Activated naive CD4-positive, alpha-beta T cell treated with anti-CD3 and anti-CD28 coated beads for 36 hours (primary cell): ENCODE data around the gene RTP3. TPM values are rescaled to one million over a fixed set of nuclear protein-coding genes. Genes with fewer than 3 reads are reported as not detected.
"Not testable (repeated sequence)": the region's sequence is repeated elsewhere in the genome, so short reads cannot be mapped to it uniquely, and the experiment has no call there.

Experiments
- CTCF ChIA-PET: fragments of 350-600 bp; sonication (Branson Sonifier 250); formaldehyde crosslinking; loops from one replicate; lab custom pipeline; 2021; ENCODE audit warnings: antibody characterized with exemption; lab: Charles Lee
- DNase-seq: peaks from one replicate; pipeline ENCODE4 v3.0.0-alpha.2; 2020
- H3K27ac Mint-ChIP-seq: one replicate; pipeline ENCODE4 v1.8.0; 2021; ENCODE audit warnings: mild to moderate bottlenecking, mixed read lengths
- H3K27me3 Mint-ChIP-seq: one replicate; pipeline ENCODE4 v1.8.0; 2021; ENCODE audit warnings: low read depth, mixed read lengths
- H3K36me3 Mint-ChIP-seq: one replicate; pipeline ENCODE4 v1.8.0; 2021; ENCODE audit warnings: low read depth, mixed read lengths
- H3K4me1 Mint-ChIP-seq: one replicate; pipeline ENCODE4 v1.8.0; 2021; ENCODE audit warnings: low read depth, mixed read lengths
- H3K4me3 Mint-ChIP-seq: one replicate; pipeline ENCODE4 v1.8.0; 2021; ENCODE audit warnings: mild to moderate bottlenecking, moderate library complexity, mixed read lengths
- H3K9me3 Mint-ChIP-seq: one replicate; pipeline ENCODE4 v1.8.0; 2021; ENCODE audit warnings: mixed read lengths
- intact Hi-C: fragments of 100-400 bp; cut with micrococcal nuclease; formaldehyde crosslinking; loops from one replicate; pipeline ENCODE4 v1.15.1; 2023
- total RNA-seq, 2 experiments: library from RNA; stranded (reverse); gene quantifications; one replicate each; pipeline ENCODE4 v1.2.3, GENCODE V29; 2021

Gene RTP3
- total RNA-seq, 2 experiments from 2014 or later: not detected

DNA sequence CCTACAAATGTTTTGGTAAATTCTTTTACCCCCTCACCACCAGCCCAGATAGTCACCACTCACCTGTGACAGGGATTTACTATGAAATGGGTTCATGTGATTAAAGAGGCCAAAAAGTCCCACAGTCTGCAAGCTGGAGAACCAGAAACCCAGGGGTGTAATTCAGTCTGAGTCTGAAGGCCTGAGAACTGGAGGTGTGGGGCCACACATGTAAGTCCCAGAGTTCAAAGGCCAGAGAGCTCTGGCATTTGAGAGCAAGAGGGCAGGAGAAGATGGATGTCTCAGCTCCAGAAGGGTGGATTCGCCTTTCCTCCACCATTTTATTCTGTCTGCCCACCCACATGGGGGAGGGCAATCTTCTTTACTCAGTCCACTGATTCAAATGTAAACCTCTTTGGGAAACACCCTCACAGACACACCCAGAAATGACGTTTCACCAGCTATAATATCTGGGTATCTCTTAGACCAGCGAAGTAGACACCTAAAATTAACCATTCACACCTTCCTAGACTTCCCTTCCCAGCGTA lies 11.9 kb downstream of the RTP3 start:
- CTCF ChIA-PET: interaction anchor here (0.5 to 2.5 kb wide), 3 partner anchors 21 to 266 kb away, joined by 3 to 9 read pairs (median 4); no protein-coding TSS in a partner anchor
- Mint-ChIP-seq H3K27me3 (no peaks in the 10 kb centered on the region), H3K36me3 (no peaks in the 10 kb centered on the region), H3K27ac (no peak overlapping the region), H3K4me3 (no peak overlapping the region), H3K9me3 (peaks cover under 1% of the 10 kb centered on the region), H3K4me1 (peaks cover 12% of the 10 kb centered on the region)
- no peak for DNase-seq
- intact Hi-C loops: no loop called here

GRCh38 chr3:46512191-46512749 lies 14.5 kb downstream of the RTP3 start:
- no peak overlapping the region for H3K27ac Mint-ChIP-seq
- no peak for DNase-seq
- H3K36me3 Mint-ChIP-seq: no peaks in the 10 kb centered on the region
- H3K4me3 Mint-ChIP-seq: no peak overlapping the region
- no peaks in the 10 kb centered on the region for H3K27me3 Mint-ChIP-seq
- intact Hi-C loops: no loop called here
- H3K4me1 Mint-ChIP-seq: peaks cover 3% of the 10 kb centered on the region
- H3K9me3 Mint-ChIP-seq: no peaks in the 10 kb centered on the region
- CTCF ChIA-PET: interaction anchor here (1.0 kb wide), 1 partner anchor 16 kb away, joined by 3 read pairs; no protein-coding TSS in a partner anchor

GRCh38 chr3:46516521-46516920 lies 18.7 kb downstream of the RTP3 start:
- intact Hi-C loops: no loop called here
- no peaks in the 10 kb centered on the region for H3K27me3 Mint-ChIP-seq
- no peak for DNase-seq
- H3K4me1 Mint-ChIP-seq: no peaks in the 10 kb centered on the region
- no peak overlapping the region for H3K27ac Mint-ChIP-seq
- CTCF ChIA-PET: no interaction called here
- no peaks in the 10 kb centered on the region for H3K36me3 Mint-ChIP-seq
- H3K9me3 Mint-ChIP-seq: no peaks in the 10 kb centered on the region
- no peak overlapping the region for H3K4me3 Mint-ChIP-seq

- no peaks in the 10 kb centered on the region for H3K36me3 Mint-ChIP-seq
- DNase-seq: no peak
- H3K27me3 Mint-ChIP-seq: no peaks in the 10 kb centered on the region
- intact Hi-C loops: no loop called here
- no peak overlapping the region for H3K4me3 Mint-ChIP-seq
- no peaks in the 10 kb centered on the region for H3K4me1 Mint-ChIP-seq
- no peak overlapping the region for H3K27ac Mint-ChIP-seq
- H3K9me3 Mint-ChIP-seq: no peaks in the 10 kb centered on the region
- CTCF ChIA-PET: interaction anchor here (1.1 kb wide), 1 partner anchor 28 kb away, joined by 4 read pairs; no protein-coding TSS in a partner anchor
These were observed 19.4 kb downstream of the RTP3 start for GRCh38 chr3:46517016-46517783.

DNA sequence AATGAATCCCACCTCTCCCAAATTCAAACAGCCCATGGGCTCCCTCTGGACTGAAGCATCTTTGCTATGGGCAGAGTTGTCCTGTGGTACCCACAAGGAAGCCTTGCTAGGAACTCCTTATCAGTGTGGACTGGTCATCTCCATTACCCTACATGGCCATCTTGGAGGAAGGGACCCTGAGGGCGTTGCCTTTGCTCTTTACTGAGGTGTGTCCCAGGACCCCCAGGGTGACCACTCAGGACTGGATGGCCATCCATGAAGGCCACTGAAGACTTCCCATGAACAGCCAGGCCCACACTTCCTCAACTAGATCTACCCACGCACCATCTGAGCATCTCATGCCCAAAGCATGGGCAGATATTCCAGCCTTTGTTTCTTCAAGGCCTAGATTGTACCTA lies 20.0 kb downstream of the RTP3 start:
- Mint-ChIP-seq H3K36me3 (no peaks in the 10 kb centered on the region), H3K27me3 (no peaks in the 10 kb centered on the region), H3K4me1 (no peaks in the 10 kb centered on the region), H3K27ac (no peak overlapping the region), H3K4me3 (no peak overlapping the region), H3K9me3 (no peaks in the 10 kb centered on the region)
- intact Hi-C loops: no loop called here
- DNase-seq: no peak
- CTCF ChIA-PET: interaction anchor here (1.1 kb wide), 1 partner anchor 29 kb away, joined by 4 read pairs; no protein-coding TSS in a partner anchor

GRCh38 chr3:46519952-46520351 lies 22.2 kb downstream of the RTP3 start:
- Mint-ChIP-seq H3K27me3 (no peaks in the 10 kb centered on the region), H3K9me3 (no peaks in the 10 kb centered on the region), H3K36me3 (no peaks in the 10 kb centered on the region), H3K4me3 (no peak overlapping the region), H3K27ac (no peak overlapping the region), H3K4me1 (no peaks in the 10 kb centered on the region)
- CTCF ChIA-PET: interaction anchor here (1.2 to 1.7 kb wide), 2 partner anchors 19 to 31 kb away, joined by 4 to 8 read pairs; no protein-coding TSS in a partner anchor
- intact Hi-C loops: no loop called here
- DNase-seq: no peak

GRCh38 chr3:46520531-46520930 lies 22.8 kb downstream of the RTP3 start:
- H3K4me3 Mint-ChIP-seq: no peak overlapping the region
- H3K9me3 Mint-ChIP-seq: no peaks in the 10 kb centered on the region
- H3K27me3 Mint-ChIP-seq: no peaks in the 10 kb centered on the region
- H3K27ac Mint-ChIP-seq: no peak overlapping the region
- H3K4me1 Mint-ChIP-seq: no peaks in the 10 kb centered on the region
- H3K36me3 Mint-ChIP-seq: no peaks in the 10 kb centered on the region
- CTCF ChIA-PET: interaction anchor here (0.5 kb wide), 1 partner anchor 31 kb away, joined by 4 read pairs; no protein-coding TSS in a partner anchor
- DNase-seq: no peak
- intact Hi-C loops: no loop called here

GRCh38 chr3:46521096-46521495 lies 23.3 kb downstream of the RTP3 start:
- no peak overlapping the region for H3K27ac Mint-ChIP-seq
- H3K27me3 Mint-ChIP-seq: no peaks in the 10 kb centered on the region
- CTCF ChIA-PET: no interaction called here
- H3K36me3 Mint-ChIP-seq: no peaks in the 10 kb centered on the region
- no peaks in the 10 kb centered on the region for H3K9me3 Mint-ChIP-seq
- no peaks in the 10 kb centered on the region for H3K4me1 Mint-ChIP-seq
- intact Hi-C loops: no loop called here
- no peak for DNase-seq
- H3K4me3 Mint-ChIP-seq: no peak overlapping the region

DNA sequence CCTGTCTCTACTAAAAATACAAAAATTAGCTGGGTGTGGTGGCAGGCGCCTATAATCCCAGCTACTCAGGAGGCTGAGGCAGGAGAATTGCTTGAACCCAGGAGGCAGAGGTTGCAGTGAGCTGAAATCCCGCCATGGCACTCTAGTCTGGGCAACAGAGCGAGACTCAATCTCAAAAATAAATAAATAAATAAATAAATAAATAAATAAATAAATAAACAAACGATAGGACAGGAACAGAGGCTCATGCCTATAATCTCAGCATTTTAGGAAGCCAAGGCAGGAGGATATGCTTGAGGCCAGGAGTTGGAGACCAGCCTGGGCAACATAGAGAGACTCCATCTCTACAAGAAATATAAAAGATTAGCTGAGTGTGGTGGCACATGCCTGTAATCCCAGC lies 24.4 kb downstream of the RTP3 start:
- CTCF ChIA-PET: interaction anchor here (0.7 kb wide), 1 partner anchor 11 kb away, joined by 3 read pairs; no protein-coding TSS in a partner anchor
- H3K36me3 Mint-ChIP-seq, H3K4me1 Mint-ChIP-seq, DNase-seq, H3K4me3 Mint-ChIP-seq, H3K27me3 Mint-ChIP-seq, intact Hi-C loops, H3K27ac Mint-ChIP-seq, H3K9me3 Mint-ChIP-seq: not testable (repeated sequence)

DNA sequence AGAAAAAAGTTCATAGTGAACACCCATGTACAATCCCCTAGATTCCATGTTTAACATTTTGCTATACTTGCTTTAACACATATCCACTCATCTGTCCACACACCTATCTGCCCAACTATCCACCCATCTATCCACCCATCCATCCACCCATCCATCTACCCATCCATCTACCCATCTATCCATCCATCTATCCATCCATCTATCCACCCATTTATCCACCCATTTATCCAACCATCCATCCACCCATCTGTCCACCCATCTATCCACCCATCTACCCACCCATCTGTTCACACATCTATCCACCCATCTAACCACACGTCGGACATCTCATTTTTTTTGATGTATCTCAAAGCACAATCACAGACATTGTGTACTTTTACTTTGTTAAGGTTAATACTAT lies 25.8 kb downstream of the RTP3 start:
- H3K27ac Mint-ChIP-seq: no peak overlapping the region
- no peaks in the 10 kb centered on the region for H3K9me3 Mint-ChIP-seq
- CTCF ChIA-PET: no interaction called here
- intact Hi-C loops: no loop called here
- no peaks in the 10 kb centered on the region for H3K36me3 Mint-ChIP-seq
- H3K4me1 Mint-ChIP-seq: peaks cover 3% of the 10 kb centered on the region
- DNase-seq: no peak
- H3K4me3 Mint-ChIP-seq: no peak overlapping the region
- no peaks in the 10 kb centered on the region for H3K27me3 Mint-ChIP-seq

DNA sequence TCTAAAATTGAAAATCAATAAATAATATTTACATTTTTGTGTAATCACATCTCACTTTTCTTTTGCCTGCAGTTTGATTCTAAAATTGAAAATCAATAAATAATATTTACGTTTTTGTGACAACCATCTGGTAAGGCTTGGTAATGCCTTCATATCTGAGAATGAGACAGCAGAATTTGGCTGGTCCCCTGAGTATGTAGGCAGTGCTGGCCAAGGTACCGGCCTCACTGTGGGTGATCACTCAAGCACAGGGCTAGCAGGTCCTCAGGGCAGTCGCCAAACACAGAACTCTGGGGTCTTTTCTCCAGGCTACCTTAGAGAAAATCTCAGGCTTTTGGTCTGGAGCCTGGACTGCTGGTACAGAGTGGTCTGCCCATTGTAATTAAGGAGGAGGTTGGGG lies 26.2 kb downstream of the RTP3 start:
- Mint-ChIP-seq H3K36me3 (no peaks in the 10 kb centered on the region), H3K4me3 (no peak overlapping the region), H3K27ac (no peak overlapping the region), H3K27me3 (no peaks in the 10 kb centered on the region), H3K9me3 (no peaks in the 10 kb centered on the region), H3K4me1 (peaks cover 3% of the 10 kb centered on the region)
- CTCF ChIA-PET: no interaction called here
- intact Hi-C loops: no loop called here
- DNase-seq: no peak

DNA sequence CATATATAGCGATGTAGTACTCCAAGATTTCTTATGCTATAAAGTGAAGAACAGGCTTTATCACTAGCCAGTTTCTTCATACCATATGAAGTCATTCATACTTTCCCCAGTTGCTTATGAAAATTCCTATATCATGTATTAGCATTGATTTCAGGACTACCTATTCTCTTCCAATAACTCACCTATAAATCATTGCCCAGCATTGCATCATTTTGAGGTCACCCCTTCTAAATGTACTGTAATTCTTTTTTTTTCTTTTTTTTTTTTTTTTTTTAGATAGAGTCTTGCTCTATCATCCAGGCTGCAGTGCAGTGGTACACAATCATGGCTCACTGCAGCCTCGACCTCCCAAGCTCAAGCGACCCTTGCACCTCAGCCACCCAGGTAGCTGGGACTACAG lies 27.1 kb downstream of the RTP3 start:
- Mint-ChIP-seq H3K36me3 (no peaks in the 10 kb centered on the region), H3K4me3 (no peak overlapping the region), H3K9me3 (no peaks in the 10 kb centered on the region), H3K27me3 (no peaks in the 10 kb centered on the region), H3K27ac (no peak overlapping the region), H3K4me1 (peaks cover 3% of the 10 kb centered on the region)
- intact Hi-C loops: no loop called here
- no peak for DNase-seq
- CTCF ChIA-PET: no interaction called here
